ENCODE data around the gene POC1A. TPM values are rescaled to one million over a fixed set of nuclear protein-coding genes. Genes with fewer than 3 reads are reported as not detected.

POC1A gene
- polyA plus RNA-seq, 1 donor from 2014 or later: 1.3 TPM

GRCh38 chr3:52147804-52148203 is 6.4 kb downstream of the POC1A start:
- H3K27me3 ChIP-seq (ENCODE audit: insufficient read depth, low read depth, low read length): no peaks in the 10 kb centered on the region
- H3K9me3 ChIP-seq (ENCODE audit: low read length): no peaks in the 10 kb centered on the region
- no peaks in the 10 kb centered on the region for H4K20me1 ChIP-seq (ENCODE audit: insufficient read depth)
- H3K27ac ChIP-seq (ENCODE audit: low read length): no peak overlapping the region
- H3K4me2 ChIP-seq (ENCODE audit: low read length): no peak overlapping the region
- H3K36me3 ChIP-seq (ENCODE audit: insufficient read depth, low read length): no peaks in the 10 kb centered on the region
- TF ChIP-seq RAD21 (conservative IDR thresholded peaks at IDR 0.05): no peak
- no peak for TF ChIP-seq TAF1 (IDR thresholded peaks at IDR 0.05; ENCODE audit: low read depth)
- TF ChIP-seq EP300 (conservative IDR thresholded peaks at IDR 0.05; ENCODE audit: poor library complexity, severe bottlenecking): no peak
- no peak for TF ChIP-seq SMC3 (conservative IDR thresholded peaks at IDR 0.05; ENCODE audit: poor library complexity)
- no peak for TF ChIP-seq REST (IDR thresholded peaks at IDR 0.05; ENCODE audit: borderline replicate concordance)
- TF ChIP-seq CTCF (IDR thresholded peaks at IDR 0.05; ENCODE audit: poor library complexity, severe bottlenecking): no peak
- TF ChIP-seq EZH2 (IDR thresholded peaks at IDR 0.05; ENCODE audit: borderline replicate concordance, insufficient read depth, low read length, poor library complexity, severe bottlenecking): no peak
- H3K9ac ChIP-seq (ENCODE audit: low read length): no peak overlapping the region
- no peak overlapping the region for H3K4me3 ChIP-seq (ENCODE audit: low read length)
- no peaks in the 10 kb centered on the region for H3K9me2 ChIP-seq (ENCODE audit: insufficient read depth, low read length)
- no peak overlapping the region for H2AFZ ChIP-seq (ENCODE audit: low read depth, low read length)
- no peaks in the 10 kb centered on the region for H3F3A ChIP-seq (ENCODE audit: insufficient read depth, low read length, poor library complexity, severe bottlenecking)
- no peaks in the 10 kb centered on the region for H3K79me2 ChIP-seq (replicated peaks; ENCODE audit: insufficient read depth, low read length)

GRCh38 chr3:52146811-52147210 is 7.4 kb downstream of the POC1A start:
- H3F3A ChIP-seq (ENCODE audit: insufficient read depth, low read length, poor library complexity, severe bottlenecking): no peaks in the 10 kb centered on the region
- no peak overlapping the region for H3K4me3 ChIP-seq (ENCODE audit: low read length)
- H3K9me2 ChIP-seq (ENCODE audit: insufficient read depth, low read length): no peaks in the 10 kb centered on the region
- no peak overlapping the region for H2AFZ ChIP-seq (ENCODE audit: low read depth, low read length)
- no peaks in the 10 kb centered on the region for H4K20me1 ChIP-seq (ENCODE audit: insufficient read depth)
- H3K9ac ChIP-seq (ENCODE audit: low read length): no peak overlapping the region
- H3K27me3 ChIP-seq (ENCODE audit: insufficient read depth, low read depth, low read length): no peaks in the 10 kb centered on the region
- no peaks in the 10 kb centered on the region for H3K36me3 ChIP-seq (ENCODE audit: insufficient read depth, low read length)
- no peaks in the 10 kb centered on the region for H3K9me3 ChIP-seq (ENCODE audit: low read length)
- H3K79me2 ChIP-seq (replicated peaks; ENCODE audit: insufficient read depth, low read length): no peaks in the 10 kb centered on the region
- TF ChIP-seq EP300 (conservative IDR thresholded peaks at IDR 0.05; ENCODE audit: poor library complexity, severe bottlenecking) (no peak), RAD21 (conservative IDR thresholded peaks at IDR 0.05) (no peak), MXI1 (conservative IDR thresholded peaks at IDR 0.05; ENCODE audit: poor library complexity, severe bottlenecking) (no peak), CTCF (IDR thresholded peaks at IDR 0.05; ENCODE audit: poor library complexity, severe bottlenecking) (no peak), TAF1 (IDR thresholded peaks at IDR 0.05; ENCODE audit: low read depth) (no peak), REST (IDR thresholded peaks at IDR 0.05; ENCODE audit: borderline replicate concordance) (no peak), POLR2AphosphoS5 (IDR thresholded peaks at IDR 0.05) (no peak), EZH2 (IDR thresholded peaks at IDR 0.05; ENCODE audit: borderline replicate concordance, insufficient read depth, low read length, poor library complexity, severe bottlenecking) (no peak), SMC3 (conservative IDR thresholded peaks at IDR 0.05; ENCODE audit: poor library complexity) (no peak)
- no peak overlapping the region for H3K27ac ChIP-seq (ENCODE audit: low read length)
- no peak overlapping the region for H3K4me2 ChIP-seq (ENCODE audit: low read length)

Measured in neural cell (in vitro differentiated cells).